Neural cell (in vitro differentiated cells): ENCODE results near the gene ABCC11. TPM values are rescaled to one million over a fixed set of nuclear protein-coding genes. Genes with fewer than 3 reads are reported as not detected.

Experiments used
- H2AFZ ChIP-seq: fragments of 200-600, 300-800 bp; sonication (generic), shearing (Covaris generic); 2 replicates; pipeline ENCODE4 v1.6.0; 2014; ENCODE audit warnings: low read depth, mild to moderate bottlenecking, antibody characterized with exemption, low read length, moderate library complexity
- H3F3A ChIP-seq: fragments of 200-600 bp; shearing (Covaris generic); 2 replicates; pipeline ENCODE4 v1.6.1; 2016; ENCODE audit warnings: mild to moderate bottlenecking, moderate library complexity, mixed read lengths, antibody characterized with exemption, low read length; ENCODE audit not compliant: insufficient read depth, poor library complexity, severe bottlenecking
- H3K27ac ChIP-seq: fragments of 200-600, 300-800 bp; sonication (generic), shearing (Covaris generic); 2 replicates; pipeline ENCODE4 v1.5.1; 2014; ENCODE audit warnings: mild to moderate bottlenecking, low read length, moderate library complexity
- H3K27me3 ChIP-seq: fragments of 300-800, 200-600 bp; sonication (generic), shearing (Covaris generic); 2 replicates; pipeline ENCODE4 v1.6.0; 2014; ENCODE audit warnings: mild to moderate bottlenecking, low read depth, low read length, moderate library complexity; ENCODE audit not compliant: insufficient read depth
- H3K36me3 ChIP-seq: fragments of 300-800, 200-600 bp; sonication (generic), shearing (Covaris generic); 2 replicates; pipeline ENCODE4 v1.5.1; 2014; ENCODE audit warnings: mild to moderate bottlenecking, antibody characterized with exemption, low read length, moderate library complexity; ENCODE audit not compliant: insufficient read depth
- H3K4me2 ChIP-seq: fragments of 300-800, 200-600 bp; sonication (generic), shearing (Covaris generic); 2 replicates; pipeline ENCODE4 v1.6.0; 2014; ENCODE audit warnings: mild to moderate bottlenecking, low read length
- H3K4me3 ChIP-seq: fragments of 300-800, 200-600 bp; sonication (generic), shearing (Covaris generic); 2 replicates; pipeline ENCODE4 v1.5.1; 2014; ENCODE audit warnings: mild to moderate bottlenecking, low read length, moderate library complexity
- H3K79me2 ChIP-seq: fragments of 200-600 bp; shearing (Covaris generic); replicated peaks from 2 replicates; pipeline ENCODE4 v1.6.0; 2014; ENCODE audit warnings: mild to moderate bottlenecking, low read length, moderate library complexity; ENCODE audit not compliant: insufficient read depth
- H3K9ac ChIP-seq: fragments of 300-800, 200-600 bp; sonication (generic), shearing (Covaris generic); 2 replicates; pipeline ENCODE4 v1.6.1; 2016; ENCODE audit warnings: mild to moderate bottlenecking, low read length, mixed read lengths
- H3K9me2 ChIP-seq: fragments of 200-600 bp; shearing (Covaris generic); 2 replicates; pipeline ENCODE4 v1.6.1; 2016; ENCODE audit warnings: mild to moderate bottlenecking, low read length, mixed read lengths; ENCODE audit not compliant: insufficient read depth
- H3K9me3 ChIP-seq: fragments of 200-600, 300-800 bp; sonication (generic), shearing (Covaris generic); 2 replicates; pipeline ENCODE4 v1.6.1; 2016; ENCODE audit warnings: mild to moderate bottlenecking, mixed run types, low read length, moderate library complexity, mixed read lengths
- H4K20me1 ChIP-seq: fragments of 200-600 bp; shearing (Covaris generic); 2 replicates; pipeline ENCODE4 v1.6.1; 2016; ENCODE audit warnings: mild to moderate bottlenecking, mixed run types; ENCODE audit not compliant: insufficient read depth
- EP300 ChIP-seq: fragments of 450-650 bp; conservative IDR thresholded peaks from 2 replicates; pipeline ENCODE4 v1.6.1; 2014; ENCODE audit warnings: antibody characterized with exemption, mild to moderate bottlenecking, moderate library complexity; ENCODE audit not compliant: poor library complexity, severe bottlenecking
- EZH2 ChIP-seq: fragments of 200-600, 300-800 bp; shearing (Covaris generic), sonication (generic); IDR thresholded peaks from 2 replicates; pipeline ENCODE4 v1.6.1; 2014; ENCODE audit warnings: antibody characterized with exemption, low read length, borderline replicate concordance, mild to moderate bottlenecking; ENCODE audit not compliant: insufficient read depth, poor library complexity, severe bottlenecking
- MXI1 ChIP-seq: fragments of 450-650 bp; conservative IDR thresholded peaks from 2 replicates; pipeline ENCODE4 v1.6.1; 2014; ENCODE audit warnings: antibody characterized with exemption, mild to moderate bottlenecking; ENCODE audit not compliant: poor library complexity, severe bottlenecking
- POLR2AphosphoS5 ChIP-seq: IDR thresholded peaks from 2 replicates; pipeline ENCODE4 v1.6.1; 2012
- RAD21 ChIP-seq: fragments of 450-650 bp; conservative IDR thresholded peaks from 2 replicates; pipeline ENCODE4 v1.6.1; 2014; ENCODE audit warnings: antibody characterized with exemption, mild to moderate bottlenecking, moderate library complexity
- SMC3 ChIP-seq: fragments of 450-650 bp; conservative IDR thresholded peaks from 2 replicates; pipeline ENCODE4 v1.6.1; 2014; ENCODE audit warnings: antibody characterized with exemption, mild to moderate bottlenecking, moderate library complexity; ENCODE audit not compliant: poor library complexity
- TAF1 ChIP-seq: IDR thresholded peaks from 2 replicates; pipeline ENCODE4 v1.6.1; 2012; ENCODE audit warnings: low read depth
- polyA plus RNA-seq: library from polyadenylated mRNA; depleted of rRNA; stranded (reverse); fragments of >200 nt; gene quantifications from 2 replicates; pipeline ENCODE4 v1.2.3, GENCODE V29; 2014
- TF ChIP-seq, protein P1 (sequence below): IDR thresholded peaks from 2 replicates; pipeline ENCODE4 v1.6.1; 2012; ENCODE audit warnings: borderline replicate concordance
- TF ChIP-seq, protein P2 (sequence below): fragments of 450-650 bp; IDR thresholded peaks from 2 replicates; pipeline ENCODE4 v1.5.1; 2014; ENCODE audit warnings: antibody characterized with exemption, mild to moderate bottlenecking, moderate library complexity; ENCODE audit not compliant: poor library complexity, severe bottlenecking

Gene ABCC11
- polyA plus RNA-seq, 1 donor from 2014 or later, result 0.14 TPM

DNA sequence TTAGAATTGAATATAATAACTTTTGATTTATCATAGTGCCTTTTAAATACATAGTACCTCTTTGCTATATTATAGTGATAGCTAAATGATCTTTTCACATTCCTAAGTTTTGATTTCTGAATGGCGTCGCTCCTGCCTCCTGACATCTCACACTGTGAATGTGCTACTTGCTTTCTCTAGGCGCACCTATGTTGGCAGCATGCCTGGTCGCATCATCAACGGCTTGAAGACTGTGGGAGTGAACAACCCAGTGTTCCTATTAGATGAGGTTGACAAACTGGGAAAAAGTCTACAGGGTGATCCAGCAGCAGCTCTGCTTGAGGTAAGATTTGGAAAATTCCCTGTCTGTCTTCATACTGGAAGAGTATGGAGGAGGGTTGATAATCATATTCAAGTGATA, 29.8 kb upstream of the ABCC11 start:
- no peaks in the 10 kb centered on the region for H3K9me3 ChIP-seq
- H3K4me3 ChIP-seq, result no peak overlapping the region
- H3K9ac ChIP-seq, result no peak overlapping the region
- no peak overlapping the region for H2AFZ ChIP-seq
- H4K20me1 ChIP-seq, result no peaks in the 10 kb centered on the region
- TF ChIP-seq RAD21, result no peak
- no peak for TF ChIP-seq SMC3
- no peak for TF ChIP-seq POLR2AphosphoS5
- TF ChIP-seq MXI1, result no peak
- TF ChIP-seq, protein P1, sequence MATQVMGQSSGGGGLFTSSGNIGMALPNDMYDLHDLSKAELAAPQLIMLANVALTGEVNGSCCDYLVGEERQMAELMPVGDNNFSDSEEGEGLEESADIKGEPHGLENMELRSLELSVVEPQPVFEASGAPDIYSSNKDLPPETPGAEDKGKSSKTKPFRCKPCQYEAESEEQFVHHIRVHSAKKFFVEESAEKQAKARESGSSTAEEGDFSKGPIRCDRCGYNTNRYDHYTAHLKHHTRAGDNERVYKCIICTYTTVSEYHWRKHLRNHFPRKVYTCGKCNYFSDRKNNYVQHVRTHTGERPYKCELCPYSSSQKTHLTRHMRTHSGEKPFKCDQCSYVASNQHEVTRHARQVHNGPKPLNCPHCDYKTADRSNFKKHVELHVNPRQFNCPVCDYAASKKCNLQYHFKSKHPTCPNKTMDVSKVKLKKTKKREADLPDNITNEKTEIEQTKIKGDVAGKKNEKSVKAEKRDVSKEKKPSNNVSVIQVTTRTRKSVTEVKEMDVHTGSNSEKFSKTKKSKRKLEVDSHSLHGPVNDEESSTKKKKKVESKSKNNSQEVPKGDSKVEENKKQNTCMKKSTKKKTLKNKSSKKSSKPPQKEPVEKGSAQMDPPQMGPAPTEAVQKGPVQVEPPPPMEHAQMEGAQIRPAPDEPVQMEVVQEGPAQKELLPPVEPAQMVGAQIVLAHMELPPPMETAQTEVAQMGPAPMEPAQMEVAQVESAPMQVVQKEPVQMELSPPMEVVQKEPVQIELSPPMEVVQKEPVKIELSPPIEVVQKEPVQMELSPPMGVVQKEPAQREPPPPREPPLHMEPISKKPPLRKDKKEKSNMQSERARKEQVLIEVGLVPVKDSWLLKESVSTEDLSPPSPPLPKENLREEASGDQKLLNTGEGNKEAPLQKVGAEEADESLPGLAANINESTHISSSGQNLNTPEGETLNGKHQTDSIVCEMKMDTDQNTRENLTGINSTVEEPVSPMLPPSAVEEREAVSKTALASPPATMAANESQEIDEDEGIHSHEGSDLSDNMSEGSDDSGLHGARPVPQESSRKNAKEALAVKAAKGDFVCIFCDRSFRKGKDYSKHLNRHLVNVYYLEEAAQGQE, result no peak
- no peak for TF ChIP-seq EP300
- TF ChIP-seq, protein P2, sequence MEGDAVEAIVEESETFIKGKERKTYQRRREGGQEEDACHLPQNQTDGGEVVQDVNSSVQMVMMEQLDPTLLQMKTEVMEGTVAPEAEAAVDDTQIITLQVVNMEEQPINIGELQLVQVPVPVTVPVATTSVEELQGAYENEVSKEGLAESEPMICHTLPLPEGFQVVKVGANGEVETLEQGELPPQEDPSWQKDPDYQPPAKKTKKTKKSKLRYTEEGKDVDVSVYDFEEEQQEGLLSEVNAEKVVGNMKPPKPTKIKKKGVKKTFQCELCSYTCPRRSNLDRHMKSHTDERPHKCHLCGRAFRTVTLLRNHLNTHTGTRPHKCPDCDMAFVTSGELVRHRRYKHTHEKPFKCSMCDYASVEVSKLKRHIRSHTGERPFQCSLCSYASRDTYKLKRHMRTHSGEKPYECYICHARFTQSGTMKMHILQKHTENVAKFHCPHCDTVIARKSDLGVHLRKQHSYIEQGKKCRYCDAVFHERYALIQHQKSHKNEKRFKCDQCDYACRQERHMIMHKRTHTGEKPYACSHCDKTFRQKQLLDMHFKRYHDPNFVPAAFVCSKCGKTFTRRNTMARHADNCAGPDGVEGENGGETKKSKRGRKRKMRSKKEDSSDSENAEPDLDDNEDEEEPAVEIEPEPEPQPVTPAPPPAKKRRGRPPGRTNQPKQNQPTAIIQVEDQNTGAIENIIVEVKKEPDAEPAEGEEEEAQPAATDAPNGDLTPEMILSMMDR, result no peak
- no peak for TF ChIP-seq TAF1
- no peak for TF ChIP-seq EZH2
- H3K4me2 ChIP-seq, result no peak overlapping the region
- H3K36me3 ChIP-seq, result peaks cover 7% of the 10 kb centered on the region
- H3F3A ChIP-seq, result no peaks in the 10 kb centered on the region
- no peaks in the 10 kb centered on the region for H3K9me2 ChIP-seq
- no peak overlapping the region for H3K27ac ChIP-seq
- H3K79me2 ChIP-seq, result no peaks in the 10 kb centered on the region
- H3K27me3 ChIP-seq, result no peaks in the 10 kb centered on the region

DNA sequence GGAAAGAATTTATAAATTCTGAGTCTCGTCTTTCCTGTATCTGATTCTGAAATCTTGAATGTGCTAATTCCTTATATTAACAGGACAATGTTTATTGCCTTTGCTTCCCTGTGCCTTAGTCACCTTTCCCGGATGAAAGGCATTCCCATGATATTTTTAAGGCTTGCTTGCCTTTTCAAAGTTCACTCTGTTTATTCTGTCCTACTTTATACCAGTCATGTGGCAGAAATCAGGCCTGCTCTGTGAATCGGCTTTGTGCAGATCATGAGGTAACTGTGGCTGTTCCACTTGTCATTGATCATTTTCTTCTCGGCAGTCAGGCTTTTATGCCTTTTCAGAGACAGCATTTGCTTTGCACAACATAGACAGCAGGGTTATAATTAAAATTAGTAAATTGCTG, 28.8 kb upstream of the ABCC11 start:
- Histone ChIP-seq H3K27ac (peak overlapping the region; percentile 25), H3K4me3 (no peak overlapping the region)

More for the DNA sequence above, 28.8 kb upstream of the ABCC11 start:
- H2AFZ ChIP-seq, result no peak overlapping the region
- no peaks in the 10 kb centered on the region for H4K20me1 ChIP-seq
- H3K9me2 ChIP-seq, result no peaks in the 10 kb centered on the region
- no peaks in the 10 kb centered on the region for H3K79me2 ChIP-seq
- no peaks in the 10 kb centered on the region for H3K9me3 ChIP-seq
- no peak overlapping the region for H3K4me2 ChIP-seq
- H3K36me3 ChIP-seq, result peaks cover 7% of the 10 kb centered on the region
- no peaks in the 10 kb centered on the region for H3K27me3 ChIP-seq
- no peak for TF ChIP-seq EZH2
- TF ChIP-seq RAD21, result peak; percentile 27
- TF ChIP-seq, protein P1, result no peak
- TF ChIP-seq SMC3, result peak; percentile 22
- TF ChIP-seq EP300, result peak; percentile 32
- TF ChIP-seq MXI1, result peak; percentile 33
- H3F3A ChIP-seq, result no peaks in the 10 kb centered on the region
- no peak overlapping the region for H3K9ac ChIP-seq
